D341Med (cell line): ENCODE results near the gene RBM20.

Source experiments
- DNase-seq: peaks from one replicate; pipeline ENCODE4 v3.0.0; 2012; ENCODE audit warnings: low spot score

Gene RBM20

GRCh38 chr10:110872145-110872983, 228.2 kb downstream of the RBM20 start:
- DNase-seq: peak; percentile 70

GRCh38 chr10:110872984-110873923, 229.1 kb downstream of the RBM20 start:
- DNase-seq: no peak

GRCh38 chr10:110873951-110874350, 229.8 kb downstream of the RBM20 start:
- no peak for DNase-seq

DNA sequence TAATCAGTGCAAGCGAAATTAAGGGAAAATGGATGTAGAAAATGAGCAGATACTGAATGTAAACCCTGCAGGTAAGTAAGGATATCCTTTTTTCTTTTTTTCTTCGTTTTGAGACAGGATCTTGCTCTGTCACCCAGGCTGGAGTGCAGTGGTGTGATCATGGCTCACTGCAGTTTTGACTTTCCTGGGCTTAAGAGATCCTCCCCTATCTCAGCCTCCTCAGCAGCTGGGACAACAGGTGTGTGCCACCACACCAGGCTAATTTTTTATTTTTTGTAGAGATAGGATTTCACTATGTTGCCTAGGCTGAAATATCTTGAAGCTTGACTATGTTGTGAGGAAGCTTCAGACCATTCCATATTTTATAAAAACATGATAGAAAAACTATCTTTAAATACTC, 231.9 kb downstream of the RBM20 start:
- no peak for DNase-seq

DNA sequence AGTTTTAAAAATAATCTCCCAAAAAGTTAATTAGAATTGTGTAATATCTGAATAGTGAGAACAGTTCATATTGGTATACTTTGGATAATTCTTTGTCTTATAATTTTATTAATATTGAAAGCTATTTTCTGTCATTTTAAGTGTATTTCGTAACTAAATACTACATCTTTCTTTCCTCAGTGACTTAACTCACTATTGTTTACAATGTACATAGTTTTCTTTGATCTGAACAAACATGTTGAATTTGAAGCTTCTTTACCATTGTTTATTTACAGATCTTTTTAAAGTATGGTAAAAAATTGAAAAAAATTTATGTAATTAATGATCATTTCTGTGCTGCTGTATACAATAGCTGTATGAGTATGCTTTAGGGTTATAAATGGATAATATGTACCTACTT, 232.7 kb downstream of the RBM20 start:
- DNase-seq: no peak

GRCh38 chr10:110880012-110880411, 235.9 kb downstream of the RBM20 start:
- DNase-seq: no peak

DNA sequence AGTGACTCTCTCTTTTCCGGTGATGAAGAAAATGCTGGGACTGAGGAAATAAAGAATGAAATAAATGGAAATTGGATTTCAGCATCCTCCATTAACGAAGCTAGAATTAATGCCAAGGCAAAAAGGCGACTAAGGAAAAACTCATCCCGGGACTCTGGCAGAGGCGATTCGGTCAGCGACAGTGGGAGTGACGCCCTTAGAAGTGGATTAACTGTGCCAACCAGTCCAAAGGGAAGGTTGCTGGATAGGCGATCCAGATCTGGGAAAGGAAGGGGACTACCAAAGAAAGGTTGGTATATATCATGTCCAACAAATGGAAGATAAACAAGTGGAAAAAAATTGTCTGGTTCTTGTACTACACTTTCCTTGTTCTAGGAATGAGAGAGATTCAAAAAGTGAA, 237.1 kb downstream of the RBM20 start:
- no peak for DNase-seq

DNA sequence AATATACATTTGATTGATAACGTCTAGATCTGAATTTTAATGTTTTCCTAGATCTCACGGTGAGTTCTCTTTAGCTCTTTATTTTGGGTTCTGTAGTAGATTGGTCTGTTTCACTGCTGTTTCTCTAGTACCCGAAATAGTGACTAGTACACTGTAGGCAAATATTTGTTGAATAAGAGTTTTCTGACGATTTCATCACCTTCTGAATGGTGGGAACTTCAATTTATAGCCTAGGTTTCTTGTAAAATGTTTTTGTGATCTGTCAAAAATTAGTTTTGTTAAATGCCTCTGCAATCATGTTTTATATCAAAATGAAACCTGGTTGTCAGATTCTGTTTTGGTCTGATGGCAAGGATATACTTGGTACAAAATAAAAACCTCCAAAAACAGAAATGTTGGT, 237.8 kb downstream of the RBM20 start:
- DNase-seq: no peak

GRCh38 chr10:110883924-110884323, 239.8 kb downstream of the RBM20 start:
- no peak for DNase-seq

- no peak for DNase-seq
These were observed 242.0 kb downstream of the RBM20 start for GRCh38 chr10:110885932-110886674.

DNA sequence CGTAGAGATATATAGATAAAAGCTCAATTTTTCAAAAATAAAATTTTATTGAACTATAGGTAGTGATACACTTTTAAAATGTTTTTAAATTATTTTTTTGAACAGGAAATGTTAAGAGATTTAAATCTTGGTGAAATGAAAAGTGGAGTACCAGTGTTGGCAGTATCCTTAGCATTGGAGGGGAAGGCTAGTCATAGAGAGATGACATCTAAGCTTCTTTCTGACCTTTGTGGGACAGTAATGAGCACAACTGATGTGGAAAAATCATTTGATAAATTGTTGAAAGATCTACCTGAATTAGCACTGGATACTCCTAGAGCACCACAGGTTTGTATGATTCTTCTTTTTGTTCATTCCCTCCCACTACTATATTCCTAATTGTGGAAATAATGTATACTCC, 243.4 kb downstream of the RBM20 start:
- DNase-seq: no peak
